GM12892 (cell line): Measurements from ENCODE around the gene GRIN1.

Experiments used
- POLR2A ChIP-seq: IDR thresholded peaks from 2 replicates; pipeline ENCODE4 v1.6.1; 2011; ENCODE audit warnings: low read depth, low read length, control low read depth
- POLR2AphosphoS5 ChIP-seq: IDR thresholded peaks from 2 replicates; pipeline ENCODE4 v1.6.1; 2011; ENCODE audit warnings: low read depth, low read length, control low read depth

GRCh38 chr9:137145731-137146526 lies 7.0 kb downstream of the GRIN1 start:
- TF ChIP-seq POLR2A (no peak), POLR2AphosphoS5 (no peak)
